Ramos (cell line): Measurements from ENCODE around the gene HIP1.
"Not testable (repeated sequence)": the region's sequence is repeated elsewhere in the genome, so short reads cannot be mapped to it uniquely, and the experiment has no call there.

ENCODE experiments used
- in situ Hi-C: fragments of 300-500 bp; cut with MboI; formaldehyde crosslinking; loops from one replicate; pipeline ENCODE4 v1.14.3; 2022; ENCODE audit warnings: low sequenced_read_pairs; ENCODE audit not compliant: unreplicated experiment

HIP1 gene

DNA sequence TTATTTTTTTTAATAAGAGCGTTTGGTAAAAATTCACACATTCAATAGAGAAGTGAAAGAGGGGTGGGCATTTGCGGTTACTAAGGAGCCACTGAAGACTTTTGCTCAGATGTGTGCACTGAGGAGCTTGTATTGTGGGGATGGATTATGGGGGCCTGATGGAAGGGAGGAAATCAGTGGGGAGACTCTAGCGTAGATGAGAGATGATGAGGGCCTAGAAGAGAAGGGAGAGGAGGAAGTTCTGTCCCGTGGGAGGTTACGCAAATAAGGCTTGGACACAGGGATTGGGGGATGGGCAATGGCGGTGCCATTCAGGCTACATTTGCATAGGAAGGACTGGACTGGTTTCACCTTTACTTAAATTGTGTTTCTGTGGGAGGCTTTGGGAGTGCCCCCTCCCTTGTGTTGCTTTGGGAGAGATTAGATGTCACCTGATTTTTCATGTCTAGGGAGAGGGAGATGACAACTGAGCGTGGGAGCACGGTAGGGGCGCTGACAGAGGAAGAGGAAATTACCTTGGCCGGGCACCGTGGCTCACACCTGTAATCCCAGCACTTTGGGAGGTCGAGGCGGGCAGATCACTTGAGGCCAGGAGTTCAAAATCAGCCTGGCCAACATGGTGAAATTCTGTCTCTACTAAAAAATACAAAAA lies 2.2 kb upstream of the HIP1 start:
- in situ Hi-C loops, result no loop called here

DNA sequence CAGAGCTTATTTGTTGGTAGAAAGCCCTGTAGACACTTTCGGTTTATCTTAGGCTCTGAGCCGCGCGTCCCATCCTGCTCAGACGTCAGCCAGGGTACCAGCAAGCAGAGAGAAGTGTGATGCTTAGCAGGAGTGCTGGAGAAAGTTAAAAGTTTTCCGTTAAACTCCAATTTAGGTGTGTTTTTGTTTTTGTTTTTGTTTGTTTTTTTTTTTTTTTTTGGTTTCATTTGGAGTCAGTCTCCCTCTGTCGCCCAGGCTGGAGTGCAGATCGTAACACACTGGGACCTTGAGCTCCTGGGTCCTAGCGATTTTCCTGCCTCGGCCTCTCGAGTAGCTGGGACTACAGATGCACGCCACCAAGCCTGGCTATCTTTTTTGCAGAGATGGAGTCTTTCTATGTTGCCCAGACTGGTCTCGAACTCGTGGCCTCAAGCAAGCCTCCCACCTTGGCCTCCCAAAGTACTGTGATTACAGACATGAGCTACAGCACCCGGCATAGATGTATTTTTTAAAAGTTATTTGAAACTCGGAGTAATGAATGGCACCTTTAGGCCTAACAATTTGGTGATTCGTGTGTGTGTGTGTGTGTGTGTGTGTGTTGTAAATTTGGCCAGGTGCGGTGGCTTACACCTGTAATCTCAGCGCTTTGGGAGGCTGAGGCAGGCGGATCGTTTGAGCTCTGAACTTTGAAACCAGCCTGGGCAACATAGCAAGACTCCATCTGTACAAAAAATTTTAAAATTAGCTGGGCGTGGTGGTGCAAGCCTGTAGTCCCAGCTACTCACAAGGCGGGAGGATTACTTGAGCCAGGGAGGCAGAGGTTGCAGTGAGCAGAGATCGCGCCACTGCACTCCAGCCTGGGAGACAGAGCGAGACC lies 1.3 kb upstream of the HIP1 start:
- in situ Hi-C loops, result no loop called here

DNA sequence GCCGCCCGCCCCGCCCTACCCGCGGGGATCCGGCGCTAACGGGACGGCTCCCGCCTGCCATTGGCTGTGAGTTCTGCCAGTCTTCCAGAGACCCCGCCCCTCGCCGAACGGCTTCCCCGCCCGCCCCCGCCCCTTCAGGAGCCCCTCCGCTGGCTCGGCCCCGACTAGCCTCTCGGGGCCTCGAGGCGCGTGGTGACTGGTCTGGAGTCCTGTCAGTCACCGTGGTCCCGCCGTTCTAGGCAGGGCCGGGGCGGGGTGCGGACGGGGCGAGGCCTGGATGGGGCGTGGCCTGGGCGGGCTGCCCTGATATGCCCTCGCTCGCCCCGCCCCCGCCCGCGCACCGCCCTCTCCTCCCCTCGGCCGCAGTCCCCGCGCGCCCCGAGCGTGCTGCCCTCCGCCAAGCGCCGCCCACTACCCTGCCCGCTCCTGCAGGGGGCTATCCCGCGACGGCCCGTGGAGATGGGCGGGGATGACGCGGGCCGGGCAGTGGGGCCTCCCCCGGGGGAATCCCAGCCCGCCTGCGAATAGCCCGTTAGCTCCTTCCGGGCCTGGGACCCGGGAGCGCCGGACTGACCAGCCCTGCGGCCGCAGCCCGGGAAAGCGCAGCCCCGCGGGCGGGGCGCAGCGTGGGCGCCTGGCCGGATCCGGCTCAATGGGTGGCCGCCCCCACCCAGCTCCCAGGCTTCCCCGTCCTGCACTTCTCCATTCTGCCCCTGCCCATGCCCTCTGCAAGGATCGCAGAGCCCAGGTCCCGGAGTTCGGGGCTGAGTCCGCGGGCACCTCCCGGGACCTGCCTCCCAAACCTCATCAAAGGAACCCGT lies 444 bp upstream of the HIP1 start:
- in situ Hi-C loops, result no loop called here

DNA sequence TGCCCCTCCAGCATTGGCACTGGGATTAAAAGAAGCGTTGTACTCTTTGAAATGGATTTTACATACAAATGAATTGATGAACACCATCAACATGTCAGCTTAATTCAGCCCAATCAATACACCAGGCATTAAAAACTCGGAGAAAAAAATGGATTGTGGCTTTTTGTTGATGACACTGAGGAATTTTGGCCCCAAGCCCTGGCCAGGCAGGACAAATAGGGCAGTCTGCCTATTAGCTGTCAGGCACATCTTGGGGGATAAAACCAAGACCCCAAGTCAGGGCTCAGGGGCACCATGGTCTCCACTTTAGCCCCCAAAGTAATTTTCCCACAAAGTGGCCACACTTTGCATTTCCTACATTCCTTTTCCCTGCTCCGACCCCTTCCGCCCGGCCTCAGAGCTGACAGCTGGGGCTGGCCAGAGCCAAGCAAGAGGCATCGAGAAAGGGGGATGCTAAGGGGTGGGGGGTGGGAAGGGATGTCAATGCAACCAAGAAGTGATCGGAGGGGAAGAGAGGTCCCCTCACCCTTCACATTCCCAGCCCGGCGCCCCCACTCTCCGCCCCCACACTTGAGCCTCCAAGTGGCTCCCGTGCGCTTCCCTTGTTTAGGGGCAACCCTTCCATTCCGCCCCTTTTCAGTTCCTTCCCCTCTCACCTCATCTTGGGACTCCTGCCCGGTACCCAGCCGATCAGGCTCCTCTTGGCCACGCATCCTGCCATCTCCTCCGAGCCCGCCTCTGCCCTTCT lies 711 bp downstream of the HIP1 start:
- in situ Hi-C loops, result no loop called here

DNA sequence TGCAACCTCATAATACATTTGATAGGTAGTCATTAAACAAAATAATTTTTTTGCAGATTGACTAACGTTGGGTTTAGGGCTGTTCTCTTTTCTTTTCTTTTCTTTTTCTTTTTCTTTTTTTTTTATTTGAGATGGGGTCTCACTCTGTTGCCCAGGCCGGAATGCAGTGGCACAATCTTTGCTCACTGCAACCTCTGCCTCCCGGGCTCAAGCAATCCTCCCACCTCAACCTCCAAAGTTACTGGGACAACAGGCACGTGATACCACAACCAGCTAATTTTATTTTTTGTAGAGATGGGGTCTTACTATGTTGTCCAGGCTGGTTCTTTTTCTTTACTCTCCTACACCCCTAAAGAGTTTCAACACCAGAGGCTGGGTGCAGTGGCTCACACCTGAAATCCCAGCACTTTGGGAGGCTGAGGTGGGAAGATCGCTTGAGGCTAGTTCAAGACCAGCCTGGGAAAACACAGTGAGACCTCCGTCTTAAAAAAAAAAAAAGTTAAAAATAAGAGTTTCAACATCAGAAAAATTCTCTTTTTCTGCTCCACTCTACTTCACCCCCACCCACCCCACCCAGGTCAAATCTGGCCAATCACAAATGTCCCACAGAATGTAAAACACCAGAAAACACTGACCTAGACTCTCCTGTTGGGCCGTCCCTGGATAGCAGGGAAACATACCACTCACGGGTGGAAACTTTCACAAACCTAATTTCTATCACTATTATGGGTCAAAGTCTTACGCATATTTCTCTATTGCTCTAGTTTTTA lies 3.0 kb downstream of the HIP1 start:
- in situ Hi-C loops, result no loop called here

DNA sequence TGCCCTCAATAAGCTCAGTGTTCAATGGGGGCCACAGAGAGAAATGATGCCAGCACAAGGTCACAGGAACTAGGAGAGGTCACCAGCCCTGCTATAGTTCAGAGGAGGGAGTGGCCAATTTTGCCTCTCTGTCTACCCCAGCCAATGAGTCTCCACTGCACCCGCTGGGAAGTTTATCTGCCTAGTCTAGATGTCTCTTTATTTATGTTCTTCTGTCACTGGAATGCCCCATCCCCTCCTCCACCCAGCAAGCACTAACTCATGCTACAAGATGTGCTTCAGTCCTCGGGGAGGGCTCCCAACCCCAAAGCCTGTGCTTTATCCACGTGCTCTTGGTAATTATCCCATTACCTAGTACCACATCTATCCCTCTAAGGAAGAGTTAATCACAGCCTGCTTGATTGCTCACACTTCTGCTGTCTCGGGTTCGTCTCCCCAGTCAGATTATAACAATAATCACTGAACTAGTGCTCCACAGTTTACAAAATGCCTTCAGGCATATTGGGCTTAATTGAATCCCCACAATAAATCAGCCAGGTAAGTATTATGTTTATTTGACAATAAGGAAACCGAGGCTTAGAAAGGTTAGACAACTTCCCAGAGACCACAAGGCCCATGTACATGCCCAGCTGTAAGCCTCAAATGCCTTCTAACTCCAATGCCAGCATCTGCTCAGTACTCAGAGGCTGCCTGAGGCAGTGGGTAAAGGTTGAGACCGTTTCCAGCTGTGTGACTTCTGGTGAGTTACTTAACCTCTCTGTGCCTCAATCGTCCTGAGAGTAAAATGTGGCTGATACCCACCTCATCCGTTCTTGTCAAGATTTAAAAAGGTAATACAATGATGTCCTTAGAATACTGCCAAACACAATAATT lies 3.9 kb downstream of the HIP1 start:
- in situ Hi-C loops, result no loop called here

DNA sequence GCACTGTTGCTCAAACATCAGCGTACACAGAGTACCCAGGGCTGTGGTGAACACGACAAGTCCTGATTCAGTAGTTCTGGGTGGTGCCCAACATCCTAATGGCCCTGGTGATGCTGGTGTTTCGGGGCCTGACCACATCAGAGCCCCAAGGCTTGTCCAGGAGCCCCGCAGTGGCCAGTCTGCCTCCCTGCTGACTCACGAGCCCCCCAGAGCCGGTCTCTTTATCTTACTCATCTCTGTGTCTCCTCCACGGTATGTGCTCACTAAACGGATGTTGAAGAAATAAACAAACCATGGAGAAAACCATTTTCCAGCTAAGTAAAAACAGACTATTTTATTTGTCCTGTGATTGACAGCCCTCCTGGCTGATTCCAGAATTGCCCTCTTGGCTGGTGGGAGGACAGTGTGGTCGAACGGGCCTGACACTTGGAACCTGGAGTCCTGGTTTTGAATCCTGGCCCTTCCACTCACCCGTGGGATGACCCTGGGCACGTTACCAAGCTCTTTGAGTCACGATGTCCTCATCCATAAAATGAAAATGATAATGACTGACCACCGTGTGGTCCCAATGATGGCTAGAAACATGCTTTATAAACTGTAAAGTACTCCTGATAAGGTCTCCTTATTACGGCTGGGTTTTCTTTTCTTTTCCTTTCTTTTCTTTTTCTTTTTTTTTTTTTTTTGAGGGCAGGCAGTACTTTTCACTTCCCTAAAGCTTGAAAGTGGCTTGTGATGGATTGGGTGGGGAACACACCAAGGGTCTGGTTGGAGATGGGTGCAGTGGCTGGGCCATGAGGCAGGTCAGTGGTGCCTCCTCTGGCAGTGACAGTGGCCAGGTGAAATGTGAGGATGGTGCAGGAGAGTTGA lies 5.7 kb downstream of the HIP1 start:
- in situ Hi-C loops, result no loop called here

DNA sequence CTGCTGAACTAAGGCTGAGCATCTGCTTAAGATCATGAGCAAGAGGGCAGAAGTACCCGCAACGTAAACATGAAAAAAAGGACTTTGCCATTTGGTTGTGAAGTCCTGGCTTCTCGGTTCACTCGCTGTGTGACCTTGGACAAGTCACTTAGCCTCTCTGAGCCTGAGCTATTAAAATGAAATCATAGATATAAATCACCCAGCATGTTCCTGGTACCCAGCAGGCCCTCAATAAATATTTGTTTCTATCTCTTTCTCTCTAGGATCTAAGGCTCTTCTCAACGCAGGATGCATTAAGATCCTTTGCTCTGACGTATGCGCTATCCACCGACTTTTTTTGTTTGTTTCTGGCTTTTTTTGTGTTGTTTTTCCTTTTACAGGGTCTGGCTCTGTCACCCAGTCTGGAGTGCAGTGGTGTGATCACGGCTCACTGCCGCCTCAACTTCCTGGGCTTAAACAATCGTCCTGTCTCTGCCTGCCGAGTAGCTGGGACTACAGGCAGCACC lies 6.7 kb downstream of the HIP1 start:
- in situ Hi-C loops, result no loop called here

DNA sequence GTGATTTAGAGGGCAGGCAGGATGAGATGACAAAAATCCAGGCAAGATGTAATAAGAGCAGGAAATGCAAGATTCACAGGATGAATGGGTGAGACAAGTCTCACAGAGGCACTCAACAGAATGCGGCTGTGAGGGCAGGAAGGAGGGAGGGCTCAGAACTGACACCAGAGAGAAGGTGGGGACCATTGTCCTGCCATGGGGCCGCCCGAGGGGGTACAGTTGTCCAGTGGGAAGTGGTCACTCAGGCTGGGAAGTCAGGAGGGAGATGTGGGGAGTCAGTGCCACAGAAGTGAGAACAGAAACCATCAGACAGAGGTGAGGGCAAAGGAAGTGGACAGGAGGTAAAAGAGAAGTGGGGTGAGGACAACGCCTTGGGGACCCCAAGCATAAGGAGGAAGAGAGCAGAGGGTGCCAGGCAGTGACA lies 8.9 kb downstream of the HIP1 start:
- in situ Hi-C loops, result no loop called here

DNA sequence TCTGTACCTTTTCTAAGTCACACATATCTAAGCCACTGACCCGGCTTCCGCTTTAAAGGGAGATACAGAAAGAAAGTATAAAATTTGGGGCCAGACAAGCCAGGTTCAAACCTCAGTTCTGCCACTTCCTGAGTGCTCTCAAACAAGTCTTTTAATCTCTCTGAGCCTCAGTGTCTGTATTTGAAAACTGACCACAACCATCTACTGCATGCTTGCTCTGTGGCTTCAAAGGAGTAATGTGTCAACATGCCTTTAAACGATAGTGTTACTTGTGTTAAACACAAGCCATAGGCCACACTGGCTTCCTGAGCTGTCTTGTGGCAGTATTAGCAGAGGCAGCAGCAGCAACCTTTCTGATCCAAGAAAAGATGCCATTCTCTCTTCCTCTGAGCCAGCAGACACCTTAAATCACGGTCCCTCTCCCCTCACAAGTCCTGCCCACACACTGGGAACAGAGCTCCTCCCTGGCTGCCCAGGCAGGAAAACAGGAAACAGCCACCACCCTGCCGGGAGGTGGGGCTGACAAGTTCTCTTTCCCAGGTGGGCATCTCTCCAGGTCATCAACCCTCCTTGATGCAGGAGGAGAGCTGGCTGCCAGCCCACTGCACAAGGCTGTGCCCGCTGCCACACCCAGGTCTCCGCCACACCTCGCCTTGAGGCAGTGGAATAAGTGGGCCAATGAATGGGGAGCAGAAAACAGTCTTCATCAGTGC lies 10.7 kb downstream of the HIP1 start:
- in situ Hi-C loops, result no loop called here

DNA sequence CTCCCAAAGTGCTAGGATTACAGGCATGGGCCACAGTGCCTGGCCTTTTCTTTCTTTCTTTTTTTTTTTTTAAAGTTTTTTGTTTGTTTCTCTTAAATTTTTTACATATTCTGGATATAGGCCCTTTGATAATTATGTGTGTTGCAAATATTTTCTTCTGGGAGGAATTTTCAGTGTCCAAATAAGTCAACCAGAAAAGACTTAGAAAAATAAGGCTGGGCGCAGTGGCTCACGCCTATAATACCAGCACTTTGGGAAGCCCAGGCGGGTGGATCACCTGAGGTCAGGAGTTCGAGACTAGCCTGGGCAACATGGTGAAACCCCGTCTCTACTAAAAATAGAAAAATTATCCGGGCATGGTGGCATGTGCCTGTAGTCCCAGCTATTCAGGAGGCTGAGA lies 11.4 kb downstream of the HIP1 start:
- in situ Hi-C loops, result not testable (repeated sequence)

DNA sequence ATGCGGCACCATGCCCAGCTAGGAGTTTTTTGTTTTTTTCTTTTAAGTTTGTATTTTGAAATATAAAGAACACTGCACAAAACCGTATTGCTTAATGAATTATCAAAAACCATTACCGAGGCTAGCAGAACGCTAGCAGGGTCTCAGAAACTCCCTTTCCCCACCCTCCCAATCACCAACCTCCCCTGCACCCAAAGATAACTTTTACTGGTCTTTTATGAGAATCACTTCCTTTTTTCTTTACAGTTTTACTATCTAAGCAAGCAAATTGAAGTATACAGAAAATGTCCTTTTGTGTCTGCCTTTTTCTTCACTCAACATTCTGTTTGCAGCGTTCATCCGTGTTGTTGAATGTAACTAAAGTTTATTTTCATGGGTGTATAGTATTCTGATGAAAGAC lies 13.4 kb downstream of the HIP1 start:
- in situ Hi-C loops, result no loop called here

DNA sequence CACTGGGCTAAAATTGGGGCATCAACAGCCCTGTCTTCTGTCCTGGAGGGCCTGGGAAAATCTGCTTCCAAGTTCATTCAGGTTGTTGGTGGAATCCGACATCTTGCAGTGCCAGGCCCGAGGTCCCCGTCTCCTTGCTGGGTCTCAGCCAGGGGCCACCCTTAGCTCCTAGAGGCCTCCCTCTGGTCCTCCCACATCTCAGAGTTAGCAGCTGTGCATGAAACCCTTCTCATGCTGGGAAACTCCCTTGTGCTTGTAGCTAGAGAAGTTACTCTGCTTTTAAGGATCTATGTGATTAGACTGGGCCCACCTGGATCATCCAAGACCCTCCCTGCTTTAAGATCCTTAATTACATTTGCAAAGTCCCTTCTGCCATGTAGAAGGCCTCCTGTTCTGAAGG lies 15.3 kb downstream of the HIP1 start:
- in situ Hi-C loops, result no loop called here

DNA sequence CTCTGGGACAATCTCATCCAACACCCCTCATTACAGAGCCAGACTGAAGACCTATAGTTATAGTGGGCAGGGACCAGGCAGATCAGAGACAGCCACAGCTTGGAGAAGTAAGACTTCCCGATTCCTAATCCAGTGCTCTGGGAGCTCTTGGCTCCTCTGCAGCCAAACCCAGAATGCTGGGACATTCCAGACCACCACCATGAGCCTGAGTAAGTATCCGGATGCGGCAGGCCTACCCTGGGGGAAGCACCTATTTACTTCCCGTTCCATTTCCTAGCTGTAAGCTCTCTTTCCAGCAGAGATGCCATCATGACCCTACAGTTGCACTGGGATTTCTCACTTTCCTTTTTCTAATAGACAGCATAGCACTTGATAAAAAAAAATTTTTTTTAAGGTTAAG lies 16.4 kb downstream of the HIP1 start:
- in situ Hi-C loops, result no loop called here

DNA sequence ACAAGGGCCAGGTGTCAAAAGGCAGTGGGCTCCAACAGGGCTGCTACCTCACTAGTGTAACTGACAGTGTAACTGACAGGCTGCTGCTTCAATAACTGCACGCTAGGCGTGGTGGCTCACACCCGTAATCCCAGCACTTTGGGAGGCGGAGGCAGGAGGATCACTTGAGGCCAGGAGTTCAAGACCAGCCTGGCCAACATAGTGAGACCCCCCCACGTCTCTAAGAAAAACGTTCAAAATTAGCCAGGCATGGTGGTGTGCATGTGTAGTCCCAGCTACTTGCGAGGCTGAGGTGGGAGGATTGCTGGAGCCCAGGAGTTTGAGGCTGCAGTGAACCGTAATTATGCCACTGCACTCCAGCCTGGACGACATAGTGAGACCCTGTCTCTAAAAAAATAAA lies 16.8 kb downstream of the HIP1 start:
- in situ Hi-C loops, result not testable (repeated sequence)

DNA sequence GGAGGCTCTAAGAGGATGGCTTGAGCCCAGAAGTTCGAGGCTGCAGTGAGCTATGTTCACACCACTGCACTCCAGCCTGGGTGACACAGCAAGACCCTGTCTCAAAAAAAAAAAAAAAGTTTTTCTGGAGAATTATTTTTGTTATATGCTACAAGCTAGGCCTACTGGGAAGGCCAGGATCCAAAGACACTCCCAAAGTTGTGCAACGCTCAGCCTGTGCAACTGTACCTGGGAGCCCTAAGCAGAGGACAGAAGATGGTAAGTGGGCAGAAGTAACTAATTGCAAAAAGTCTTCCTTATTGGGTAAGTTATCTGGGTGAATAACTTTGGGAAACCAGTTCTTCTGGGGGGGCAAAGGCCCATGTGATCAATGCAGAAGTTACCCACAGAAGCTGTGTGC lies 17.3 kb downstream of the HIP1 start:
- in situ Hi-C loops, result no loop called here

DNA sequence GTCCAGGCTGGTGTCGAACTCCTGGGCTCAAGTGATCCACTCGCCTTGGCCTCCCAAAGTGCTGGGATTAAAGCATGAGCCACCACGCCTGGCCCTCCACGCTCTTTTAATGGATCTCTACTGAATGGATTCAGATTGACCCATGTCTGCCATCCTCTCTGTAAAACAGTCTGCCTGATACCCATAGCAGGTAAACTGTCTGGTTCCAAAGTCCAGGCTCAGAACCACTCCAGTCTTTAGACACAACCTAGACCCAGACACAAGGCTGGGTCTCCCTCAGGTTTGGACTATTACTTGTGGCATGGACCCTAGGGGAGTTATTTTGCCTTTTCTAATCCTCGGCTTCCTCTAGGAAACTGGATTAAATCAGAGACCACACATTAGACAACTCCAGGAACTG lies 19.1 kb downstream of the HIP1 start:
- in situ Hi-C loops, result no loop called here
